OCI-LY7 (cell line): ENCODE results near the gene CD93. TPM values are rescaled to one million over a fixed set of nuclear protein-coding genes. Genes with fewer than 3 reads are reported as not detected.

ENCODE experiments used
- BruUV-seq: library from RNA; stranded (reverse); fragments of 400-500 nt; replicated peaks from 2 replicates; lab custom pipeline; 2021; lab: Mats Ljungman, UMichigan
- CTCF ChIA-PET: fragments of 300-600 bp; sonication (Branson Sonifier 250); formaldehyde crosslinking; loops from one replicate; lab custom pipeline; 2022; ENCODE audit warnings: antibody characterized with exemption; ENCODE audit not compliant: unreplicated experiment; lab: Charles Lee
- POLR2A ChIA-PET: fragments of 300-600 bp; sonication (Branson Sonifier 250); formaldehyde crosslinking; loops from one replicate; lab custom pipeline; 2022; ENCODE audit warnings: antibody characterized with exemption; lab: Charles Lee
- DNase-seq: peaks from one replicate; pipeline ENCODE4 v3.0.0-alpha.2; 2015; ENCODE audit warnings: low spot score
- H2AFZ ChIP-seq: fragments of 200-600 bp; sonication (generic), shearing (Covaris generic); 2 replicates; pipeline ENCODE4 v1.6.1; 2014; ENCODE audit warnings: mild to moderate bottlenecking, antibody characterized with exemption, low read length, moderate library complexity
- H3K27ac ChIP-seq: fragments of 200-600 bp; sonication (generic); 2 replicates; pipeline ENCODE4 v1.5.1; 2014; ENCODE audit warnings: mixed run types, low read depth, mild to moderate bottlenecking, moderate library complexity, low read length, inconsistent platforms; ENCODE audit not compliant: poor library complexity, severe bottlenecking
- H3K36me3 ChIP-seq: fragments of 200-600 bp; sonication (generic); 2 replicates; pipeline ENCODE4 v1.6.1; 2014; ENCODE audit warnings: mild to moderate bottlenecking, antibody characterized with exemption, low read length, moderate library complexity, mixed read lengths; ENCODE audit not compliant: insufficient read depth
- H3K4me1 ChIP-seq: fragments of 200-600 bp; sonication (generic); 2 replicates; pipeline ENCODE4 v1.5.1; 2014; ENCODE audit warnings: mild to moderate bottlenecking, low read length; ENCODE audit not compliant: insufficient read depth, poor library complexity, severe bottlenecking
- H3K4me2 ChIP-seq: fragments of 200-600 bp; sonication (generic); 2 replicates; pipeline ENCODE4 v1.6.1; 2014; ENCODE audit warnings: mild to moderate bottlenecking, low read length
- H3K4me3 ChIP-seq: fragments of 200-600 bp; sonication (generic); 2 replicates; pipeline ENCODE4 v1.5.1; 2014; ENCODE audit warnings: mild to moderate bottlenecking, low read depth, low read length; ENCODE audit not compliant: poor library complexity, severe bottlenecking
- H3K79me2 ChIP-seq: fragments of 200-600 bp; sonication (generic); 2 replicates; pipeline ENCODE4 v1.6.1; 2016; ENCODE audit warnings: low read depth, mild to moderate bottlenecking, low read length, moderate library complexity, mixed read lengths; ENCODE audit not compliant: insufficient read depth
- H3K9me2 ChIP-seq: fragments of 200-600 bp; sonication (generic); 2 replicates; pipeline ENCODE4 v1.6.1; 2016; ENCODE audit warnings: mild to moderate bottlenecking, low read length, mixed read lengths; ENCODE audit not compliant: insufficient read depth
- H3K9me3 ChIP-seq: fragments of 200-600 bp; sonication (generic); 2 replicates; pipeline ENCODE4 v1.6.1; 2014; ENCODE audit warnings: mild to moderate bottlenecking, mixed run types, low read length, mixed read lengths
- H4K20me1 ChIP-seq: fragments of 200-600 bp; sonication (generic); 2 replicates; pipeline ENCODE4 v1.6.1; 2014; ENCODE audit warnings: mild to moderate bottlenecking, antibody characterized with exemption, low read length, moderate library complexity, mixed read lengths; ENCODE audit not compliant: insufficient read depth
- EZH2phosphoT487 ChIP-seq: fragments of 200-600 bp; sonication (generic); IDR thresholded peaks from 2 replicates; pipeline ENCODE4 v1.6.1; 2018; ENCODE audit warnings: low read depth, borderline replicate concordance, mild to moderate bottlenecking, mixed run types, antibody characterized with exemption, low read length, moderate library complexity, mixed read lengths
- intact Hi-C: fragments of 100-400 bp; cut with micrococcal nuclease; formaldehyde crosslinking; loops from one replicate; pipeline ENCODE4 v1.10.0; 2022; ENCODE audit not compliant: unreplicated experiment
- total RNA-seq, 2 experiments: library from RNA; depleted of rRNA in 1 of 2; stranded (reverse); fragments of >200 nt in 1 of 2; shearing (Covaris generic) in 1 of 2; gene quantifications; 2 replicates each; pipeline ENCODE4 v1.2.3, GENCODE V29; 2014 to 2022
- TF ChIP-seq, protein P1 (sequence below): fragments of 200-600 bp; sonication (generic); conservative IDR thresholded peaks from 2 replicates; pipeline ENCODE4 v1.5.1; 2014; ENCODE audit warnings: mild to moderate bottlenecking, antibody characterized with exemption, low read length, moderate library complexity, mixed read lengths

Gene CD93
- total RNA-seq, 2 experiments from 2014 or later = not detected

DNA sequence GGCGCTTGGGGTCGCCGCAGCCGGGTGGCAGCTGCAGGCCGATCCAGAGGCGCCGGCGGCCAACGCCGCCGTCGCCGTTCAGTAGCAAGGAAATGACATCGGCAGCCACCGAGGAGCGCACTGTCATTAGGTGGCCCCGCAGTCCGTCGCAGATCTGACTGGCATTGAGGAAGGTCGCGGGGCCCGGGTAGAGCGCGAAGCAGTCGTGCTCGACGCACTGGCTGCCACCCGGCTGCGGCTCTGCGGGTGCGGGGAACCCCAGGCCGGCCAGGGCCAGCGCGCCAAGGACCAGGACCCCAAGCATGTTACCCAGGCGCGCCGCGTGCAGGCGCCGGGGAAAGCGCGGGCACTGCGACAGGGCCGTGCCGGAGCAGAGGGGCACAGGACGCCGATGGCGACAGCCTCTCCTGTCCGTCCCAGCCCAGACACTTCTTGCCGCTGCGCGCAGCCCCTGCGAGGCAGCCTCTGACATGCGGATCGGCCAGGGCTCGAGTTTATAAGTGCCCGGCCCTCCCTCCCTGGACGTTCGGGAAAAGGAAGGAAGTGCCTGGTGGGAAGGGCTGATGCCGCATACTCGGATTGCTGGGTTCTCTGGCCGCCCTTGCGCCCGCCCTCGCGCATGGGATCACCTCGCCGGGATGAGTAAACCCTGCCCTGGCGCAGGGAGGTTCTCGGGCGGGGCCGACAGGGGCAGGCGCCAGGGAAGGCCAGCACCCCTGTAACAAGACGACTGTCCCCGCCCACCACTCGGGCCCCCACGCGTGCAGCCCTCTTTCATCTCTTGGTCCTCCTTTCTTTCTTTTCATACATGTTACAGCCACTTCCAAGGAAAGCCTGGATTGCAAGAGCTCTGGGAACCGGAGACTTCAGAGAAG is 36.7 kb downstream of the CD93 start, which contains the start of gene THBD:
Gene THBD (minus strand): TSS at position 472 of the 875 bp plus-strand sequence. CDS start 168 bp downstream, at position 304.
- no peak within 1 kb of the TSS for H2AFZ ChIP-seq
- H4K20me1 ChIP-seq = no peaks in the 10 kb centered on the region
- H3K36me3 ChIP-seq = no peaks in the 10 kb centered on the region
- no peak within 1 kb of the TSS for H3K4me2 ChIP-seq
- no TSS peak for BruUV-seq
- H3K4me3 ChIP-seq = no peak within 1 kb of the TSS
- POLR2A ChIA-PET = no interaction called here
- no peaks in the 10 kb centered on the region for H3K4me1 ChIP-seq
- TF ChIP-seq EZH2phosphoT487 = no peak
- TF ChIP-seq, protein P1, sequence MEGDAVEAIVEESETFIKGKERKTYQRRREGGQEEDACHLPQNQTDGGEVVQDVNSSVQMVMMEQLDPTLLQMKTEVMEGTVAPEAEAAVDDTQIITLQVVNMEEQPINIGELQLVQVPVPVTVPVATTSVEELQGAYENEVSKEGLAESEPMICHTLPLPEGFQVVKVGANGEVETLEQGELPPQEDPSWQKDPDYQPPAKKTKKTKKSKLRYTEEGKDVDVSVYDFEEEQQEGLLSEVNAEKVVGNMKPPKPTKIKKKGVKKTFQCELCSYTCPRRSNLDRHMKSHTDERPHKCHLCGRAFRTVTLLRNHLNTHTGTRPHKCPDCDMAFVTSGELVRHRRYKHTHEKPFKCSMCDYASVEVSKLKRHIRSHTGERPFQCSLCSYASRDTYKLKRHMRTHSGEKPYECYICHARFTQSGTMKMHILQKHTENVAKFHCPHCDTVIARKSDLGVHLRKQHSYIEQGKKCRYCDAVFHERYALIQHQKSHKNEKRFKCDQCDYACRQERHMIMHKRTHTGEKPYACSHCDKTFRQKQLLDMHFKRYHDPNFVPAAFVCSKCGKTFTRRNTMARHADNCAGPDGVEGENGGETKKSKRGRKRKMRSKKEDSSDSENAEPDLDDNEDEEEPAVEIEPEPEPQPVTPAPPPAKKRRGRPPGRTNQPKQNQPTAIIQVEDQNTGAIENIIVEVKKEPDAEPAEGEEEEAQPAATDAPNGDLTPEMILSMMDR = no peak
- intact Hi-C loops = no loop called here
- no peaks in the 10 kb centered on the region for H3K9me3 ChIP-seq
- H3K79me2 ChIP-seq = no peaks in the 10 kb centered on the region
- no peak within 1 kb of the TSS for H3K27ac ChIP-seq
- CTCF ChIA-PET = no interaction called here
- no peak for DNase-seq
- H3K9me2 ChIP-seq = no peaks in the 10 kb centered on the region

DNA sequence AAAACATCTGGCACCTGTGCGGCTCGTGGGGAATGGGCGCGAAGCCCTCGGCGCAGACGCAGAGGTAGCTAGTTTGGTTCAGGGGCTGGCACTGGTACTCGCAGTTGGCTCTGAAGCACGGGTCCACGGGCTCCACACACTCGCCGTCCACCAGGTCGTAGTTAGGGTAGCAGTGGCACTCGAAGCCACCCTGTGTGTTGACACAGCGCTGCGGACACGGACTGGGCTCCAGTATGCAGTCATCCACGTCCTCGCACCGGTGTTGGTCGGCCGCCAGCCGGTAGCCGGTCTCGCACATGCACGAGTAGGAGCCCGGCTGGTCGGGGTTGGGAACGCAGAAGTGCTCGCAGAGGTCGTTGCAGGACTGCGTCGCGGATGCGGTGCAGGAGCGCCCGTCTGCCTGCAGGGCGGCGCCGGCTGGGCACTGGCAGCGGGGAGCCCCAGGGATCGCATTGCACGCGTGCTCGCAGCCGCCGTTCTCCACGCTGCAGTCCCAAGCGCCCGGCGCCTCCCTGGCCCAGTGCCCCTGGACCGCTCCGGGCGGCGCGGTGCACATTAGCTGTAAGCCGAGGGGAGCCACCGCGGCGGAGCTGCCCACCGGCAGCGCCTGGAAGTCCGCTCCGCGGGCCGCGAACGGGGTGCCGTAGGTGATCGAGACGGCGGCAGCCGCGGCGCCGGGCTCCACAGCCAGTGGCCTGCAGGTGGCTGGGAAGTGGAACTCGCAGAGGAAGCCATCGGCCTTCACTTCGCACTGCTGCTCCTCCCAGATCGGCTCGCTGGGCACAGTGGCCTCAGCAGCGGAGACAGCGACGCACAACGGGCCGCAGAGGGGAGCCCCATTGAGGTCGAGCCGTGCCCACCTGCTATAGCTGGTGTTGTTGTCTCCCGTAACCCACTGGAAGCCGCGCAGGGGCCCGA is 37.6 kb downstream of the CD93 start:
- Histone ChIP-seq H3K9me3 (no peaks in the 10 kb centered on the region), H3K79me2 (no peaks in the 10 kb centered on the region), H4K20me1 (no peaks in the 10 kb centered on the region), H3K27ac (no peak overlapping the region), H3K4me2 (no peak overlapping the region), H3K9me2 (no peaks in the 10 kb centered on the region), H3K36me3 (no peaks in the 10 kb centered on the region), H3K4me1 (no peaks in the 10 kb centered on the region), H2AFZ (no peak overlapping the region), H3K4me3 (no peak overlapping the region)
- no peak for DNase-seq
- intact Hi-C loops = no loop called here
- TF ChIP-seq EZH2phosphoT487 = no peak
- TF ChIP-seq, protein P1 = no peak
- ChIA-PET POLR2A (no interaction called here), CTCF (no interaction called here)
- no TSS peak for BruUV-seq
